Osteocyte (in vitro differentiated cells): Measurements from ENCODE around the gene UBE2L5. TPM values are rescaled to one million over a fixed set of nuclear protein-coding genes. Genes with fewer than 3 reads are reported as not detected.
A peak's percentile ranks its signal among the peaks of the same experiment; 100 is the strongest.

Experiments used
- DNase-seq: peaks from one replicate; pipeline ENCODE4 v3.0.0; 2021; ENCODE audit warnings: mixed read lengths; ENCODE audit not compliant: unreplicated experiment; ENCODE audit errors: extremely low spot score
- H3K27ac Mint-ChIP-seq: one replicate; pipeline ENCODE4 v1.8.0; 2021; ENCODE audit warnings: mild to moderate bottlenecking, mixed read lengths; ENCODE audit not compliant: unreplicated experiment
- H3K27me3 Mint-ChIP-seq: one replicate; pipeline ENCODE4 v1.8.0; 2021; ENCODE audit warnings: mixed read lengths; ENCODE audit not compliant: unreplicated experiment
- H3K36me3 Mint-ChIP-seq: one replicate; pipeline ENCODE4 v1.8.0; 2021; ENCODE audit warnings: mixed read lengths; ENCODE audit not compliant: unreplicated experiment
- H3K4me1 Mint-ChIP-seq: one replicate; pipeline ENCODE4 v1.8.0; 2021; ENCODE audit warnings: mixed read lengths; ENCODE audit not compliant: unreplicated experiment
- H3K4me3 Mint-ChIP-seq: one replicate; pipeline ENCODE4 v1.8.0; 2021; ENCODE audit warnings: mild to moderate bottlenecking, moderate library complexity, mixed read lengths; ENCODE audit not compliant: unreplicated experiment
- H3K9me3 Mint-ChIP-seq: one replicate; pipeline ENCODE4 v1.8.0; 2021; ENCODE audit warnings: mixed read lengths; ENCODE audit not compliant: unreplicated experiment
- total RNA-seq: library from RNA; stranded (reverse); gene quantifications from 2 replicates; pipeline ENCODE4 v1.2.1, GENCODE V29; 2021
- TF ChIP-seq, protein P1 (sequence below): fragments of 200-600 bp; sonication (generic); IDR thresholded peaks from 2 replicates; pipeline ENCODE4 v1.5.0; 2021; ENCODE audit warnings: antibody characterized with exemption, mild to moderate bottlenecking, moderate library complexity

Gene UBE2L5
- total RNA-seq, 1 donor from 2014 or later, result not detected

DNA sequence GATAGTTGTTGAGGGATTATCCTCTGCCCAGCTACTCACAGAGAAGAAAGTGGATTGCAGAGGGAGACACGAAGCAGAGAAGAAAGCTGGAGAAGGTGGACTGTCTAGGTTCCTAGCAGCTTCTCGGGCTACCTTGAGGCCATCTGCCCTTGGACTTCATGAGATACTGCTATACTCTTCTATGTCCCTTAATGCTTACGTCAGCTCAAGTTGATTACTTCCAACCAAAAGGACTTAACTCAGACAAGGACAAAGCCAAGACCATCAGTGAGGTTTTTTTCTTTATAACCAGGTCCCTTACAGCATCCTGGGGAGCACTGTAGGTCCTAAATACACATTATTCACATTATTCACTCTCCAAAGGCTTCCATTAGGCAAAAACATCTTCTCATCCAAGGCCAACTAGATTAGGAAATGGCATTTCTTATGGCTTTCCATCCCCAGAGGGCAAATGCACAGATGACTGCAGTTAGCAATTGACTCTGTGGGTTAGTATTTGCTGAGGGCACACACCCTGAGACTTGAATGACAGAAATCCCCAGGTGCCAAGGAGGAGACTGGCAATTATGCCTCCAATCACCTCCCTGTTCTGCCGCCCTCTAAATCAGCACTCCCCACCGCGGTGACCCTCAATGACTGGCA lies 4.1 kb upstream of the UBE2L5 start:
- TF ChIP-seq, protein P1, sequence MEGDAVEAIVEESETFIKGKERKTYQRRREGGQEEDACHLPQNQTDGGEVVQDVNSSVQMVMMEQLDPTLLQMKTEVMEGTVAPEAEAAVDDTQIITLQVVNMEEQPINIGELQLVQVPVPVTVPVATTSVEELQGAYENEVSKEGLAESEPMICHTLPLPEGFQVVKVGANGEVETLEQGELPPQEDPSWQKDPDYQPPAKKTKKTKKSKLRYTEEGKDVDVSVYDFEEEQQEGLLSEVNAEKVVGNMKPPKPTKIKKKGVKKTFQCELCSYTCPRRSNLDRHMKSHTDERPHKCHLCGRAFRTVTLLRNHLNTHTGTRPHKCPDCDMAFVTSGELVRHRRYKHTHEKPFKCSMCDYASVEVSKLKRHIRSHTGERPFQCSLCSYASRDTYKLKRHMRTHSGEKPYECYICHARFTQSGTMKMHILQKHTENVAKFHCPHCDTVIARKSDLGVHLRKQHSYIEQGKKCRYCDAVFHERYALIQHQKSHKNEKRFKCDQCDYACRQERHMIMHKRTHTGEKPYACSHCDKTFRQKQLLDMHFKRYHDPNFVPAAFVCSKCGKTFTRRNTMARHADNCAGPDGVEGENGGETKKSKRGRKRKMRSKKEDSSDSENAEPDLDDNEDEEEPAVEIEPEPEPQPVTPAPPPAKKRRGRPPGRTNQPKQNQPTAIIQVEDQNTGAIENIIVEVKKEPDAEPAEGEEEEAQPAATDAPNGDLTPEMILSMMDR, result no peak
- H3K36me3 Mint-ChIP-seq, result no peaks in the 10 kb centered on the region
- DNase-seq, result no peak
- no peak overlapping the region for H3K4me3 Mint-ChIP-seq
- H3K27me3 Mint-ChIP-seq, result no peaks in the 10 kb centered on the region
- H3K9me3 Mint-ChIP-seq, result no peaks in the 10 kb centered on the region
- no peak overlapping the region for H3K27ac Mint-ChIP-seq
- H3K4me1 Mint-ChIP-seq, result peaks cover 16% of the 10 kb centered on the region

DNA sequence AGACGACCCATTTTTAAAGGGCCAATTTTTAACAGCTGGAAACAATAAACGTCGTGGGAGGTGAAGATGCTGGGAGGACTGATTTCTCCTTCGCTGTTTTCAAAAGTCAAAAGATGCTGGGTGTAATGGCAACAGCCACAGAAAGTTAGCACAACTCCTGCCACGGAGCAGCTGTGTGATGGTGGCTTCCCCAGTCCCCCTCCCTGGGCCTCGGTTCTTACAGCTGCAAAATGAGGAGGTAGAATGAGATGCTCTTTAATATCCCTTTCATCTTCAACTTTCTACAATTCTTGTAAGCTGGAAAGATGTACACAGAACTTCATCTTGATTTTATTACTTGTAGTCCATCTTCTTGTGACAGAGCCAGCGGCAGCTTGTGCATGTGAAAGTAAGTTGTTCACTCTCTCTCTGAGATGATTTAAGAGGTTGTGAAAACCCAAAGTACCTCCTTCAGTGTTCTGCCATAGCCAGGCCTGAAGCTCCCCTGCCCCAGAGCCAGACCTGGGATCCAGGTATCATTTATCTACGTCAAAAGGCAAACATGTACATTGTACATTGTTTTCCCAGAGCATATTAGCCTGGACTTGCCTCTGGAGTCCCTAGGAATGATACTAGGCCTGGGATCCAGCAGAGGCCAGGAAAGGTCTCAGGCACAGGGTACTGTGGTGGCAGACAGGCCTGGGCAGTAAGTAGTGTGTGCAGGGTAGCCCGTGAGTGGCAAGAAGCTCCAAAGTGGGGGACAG lies 3.4 kb upstream of the UBE2L5 start:
- DNase-seq, result no peak
- Mint-ChIP-seq H3K4me1 (peaks cover 16% of the 10 kb centered on the region), H3K9me3 (no peaks in the 10 kb centered on the region), H3K36me3 (no peaks in the 10 kb centered on the region), H3K27ac (no peak overlapping the region), H3K27me3 (no peaks in the 10 kb centered on the region), H3K4me3 (no peak overlapping the region)
- TF ChIP-seq, protein P1, result no peak

DNA sequence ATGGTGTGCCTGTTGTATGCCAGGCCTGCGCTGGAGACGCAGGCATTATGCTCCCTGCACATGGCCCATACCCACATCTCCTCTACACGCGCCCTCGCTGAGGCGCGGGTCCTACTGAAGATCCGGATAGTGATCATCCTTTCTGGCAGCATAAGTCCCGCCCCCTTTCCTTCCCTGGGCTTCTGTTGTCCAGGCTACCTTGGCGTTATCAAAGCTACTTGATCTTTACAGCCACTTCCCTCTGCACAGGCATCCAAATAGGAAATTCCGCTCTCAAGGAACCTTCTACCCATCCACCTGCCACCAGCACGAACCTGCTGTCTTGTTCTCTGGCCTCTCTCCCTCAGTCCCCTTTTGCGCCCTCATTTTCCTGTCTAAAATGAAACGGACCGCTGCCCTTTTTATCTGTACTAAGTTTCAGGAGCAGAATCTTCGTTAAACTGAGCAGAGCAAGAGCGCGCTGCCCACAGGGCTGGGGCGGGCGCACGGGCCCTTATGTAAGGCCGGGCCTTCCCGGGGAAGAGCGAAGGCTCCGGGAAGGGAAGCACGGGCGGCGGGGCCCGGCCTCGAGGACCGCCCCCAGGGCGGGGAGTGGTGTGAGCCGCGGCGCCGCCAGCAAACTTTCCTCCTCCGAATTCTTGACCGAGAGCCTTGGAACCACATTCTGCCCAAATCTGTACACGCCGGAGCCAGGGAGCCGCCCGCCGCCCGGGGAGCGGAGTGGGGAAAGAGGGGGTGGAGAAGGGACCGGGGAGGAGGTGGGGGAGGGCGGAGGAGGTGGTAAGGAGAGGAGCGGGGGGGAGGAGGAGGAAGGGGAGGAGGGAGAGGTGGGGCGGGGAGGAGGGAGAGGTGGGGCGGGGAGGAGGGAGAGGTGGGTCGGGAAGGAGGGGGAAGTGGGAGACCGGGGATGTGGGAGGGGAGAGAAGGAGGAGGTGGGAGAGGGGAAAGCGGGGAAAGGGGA lies 920 bp upstream of the UBE2L5 start:
- Mint-ChIP-seq H3K36me3 (no peaks in the 10 kb centered on the region), H3K4me1 (peaks cover 16% of the 10 kb centered on the region), H3K9me3 (no peaks in the 10 kb centered on the region), H3K27ac (peak overlapping the region; percentile 91), H3K4me3 (peak overlapping the region; percentile 82), H3K27me3 (no peaks in the 10 kb centered on the region)
- peak; percentile 89 for DNase-seq
- TF ChIP-seq, protein P1, result no peak

DNA sequence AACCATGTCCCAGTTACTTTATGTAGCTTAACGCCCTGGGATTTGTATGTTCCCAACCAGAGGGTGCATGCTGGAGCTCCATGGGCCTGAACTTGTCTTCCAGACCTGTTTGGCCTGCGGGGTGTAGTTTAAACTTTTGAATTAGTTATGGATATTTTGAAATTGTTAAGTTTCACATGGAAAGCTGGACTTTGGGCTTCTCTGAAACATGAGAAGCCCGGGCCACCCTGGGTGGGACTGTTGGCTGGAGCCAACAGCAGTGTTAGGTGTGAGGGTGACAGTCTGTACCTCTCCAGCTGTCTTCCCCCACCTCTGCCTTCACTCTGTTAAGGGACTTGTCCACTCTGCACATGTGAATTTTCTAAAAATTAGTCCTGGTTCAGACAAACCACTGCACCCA lies 1.6 kb downstream of the UBE2L5 start:
- H3K4me3 Mint-ChIP-seq, result no peak overlapping the region
- H3K4me1 Mint-ChIP-seq, result peaks cover 13% of the 10 kb centered on the region
- DNase-seq, result no peak
- no peak overlapping the region for H3K27ac Mint-ChIP-seq
- no peaks in the 10 kb centered on the region for H3K36me3 Mint-ChIP-seq
- no peaks in the 10 kb centered on the region for H3K27me3 Mint-ChIP-seq
- TF ChIP-seq, protein P1, result no peak
- no peaks in the 10 kb centered on the region for H3K9me3 Mint-ChIP-seq
